Gastrocnemius medialis (tissue), 4 donors: ENCODE results near the gene SELL.

Experiments used
- CTCF ChIP-seq, 5 experiments: fragments of 450-650 bp in 3 of 5; fragments of 200-600 bp in 2 of 5; sonication (generic) in 2 of 5; IDR thresholded peaks in 4 of 5; conservative IDR thresholded peaks in 1 of 5; 1 replicate in 4 of 5; 2 replicates in 1 of 5; pipeline ENCODE4 v1.5.1; 2016 to 2019; ENCODE audit warnings: antibody characterized with exemption in 5 of 5, mild to moderate bottlenecking in 3 of 5, moderate library complexity in 3 of 5
- POLR2A ChIP-seq, 2 donors: fragments of 450-650 bp; IDR thresholded peaks; one replicate each; pipeline ENCODE4 v1.6.1; 2017; ENCODE audit warnings: antibody characterized with exemption in 2 of 2, mild to moderate bottlenecking in 2 of 2, moderate library complexity in 2 of 2

DNA sequence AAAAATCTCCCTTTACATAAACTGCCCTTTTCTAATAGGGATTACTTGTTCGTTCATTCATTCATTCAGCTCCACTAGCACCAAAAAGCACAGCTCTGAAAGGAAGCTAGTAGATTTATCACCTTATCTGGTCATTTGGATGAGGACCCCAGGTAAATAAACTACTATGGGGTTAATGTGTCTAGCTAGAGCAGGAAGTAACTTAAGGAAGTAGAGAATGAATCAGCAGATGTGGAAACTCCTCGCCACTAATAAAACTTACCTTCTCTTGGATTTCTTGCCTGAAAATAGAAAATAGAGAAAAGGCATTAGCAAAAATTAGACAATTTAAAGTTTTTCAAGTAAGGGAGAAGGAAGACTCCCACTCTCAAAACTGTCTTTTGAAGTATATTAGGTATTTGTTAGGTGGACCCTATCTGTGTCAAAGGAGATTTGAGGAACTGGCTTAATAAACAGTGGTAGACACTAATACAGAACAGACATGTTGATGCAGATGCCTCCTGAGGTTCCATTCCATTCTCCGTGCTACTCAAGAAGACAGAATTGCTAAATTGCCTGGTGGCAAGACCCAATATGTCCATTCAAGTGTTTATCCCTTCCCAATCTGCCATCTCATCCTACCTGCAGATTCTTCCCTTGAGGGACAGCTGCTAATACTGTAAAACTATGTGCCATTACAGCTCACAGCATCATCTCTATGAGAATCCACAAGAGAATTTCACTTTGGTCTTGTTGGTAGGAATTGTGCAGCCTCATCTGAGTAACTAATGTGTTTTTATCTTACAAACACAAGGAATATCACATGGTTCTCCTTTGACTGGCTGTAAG, 14.9 kb downstream of the SELL start:
- TF ChIP-seq CTCF (IDR thresholded peaks at IDR 0.05 in 4 of 5, conservative IDR thresholded peaks at IDR 0.05 in 1 of 5) = no peak
- TF ChIP-seq POLR2A (IDR thresholded peaks at IDR 0.05) = no peak
